ENCODE results near the gene FBXL12.
"Not testable (repeated sequence)": the region's sequence is repeated elsewhere in the genome, so short reads cannot be mapped to it uniquely, and the experiment has no call there.

Gene FBXL12

GRCh38 chr19:9838324-9838723 is 19.4 kb upstream of the FBXL12 start:
- DNase-seq = no peak

- DNase-seq = no peak
Observed at GRCh38 chr19:9836021-9836420, 17.1 kb upstream of the FBXL12 start.

- DNase-seq = no peak
Observed at GRCh38 chr19:9835507-9835949, 16.6 kb upstream of the FBXL12 start.

- DNase-seq = peak; percentile 99
Observed at GRCh38 chr19:9834726-9835506, 16.0 kb upstream of the FBXL12 start, which contains the start of gene PIN1. TSS of gene PIN1 (plus strand) at chr19:9835318. CDS start at chr19:9835345, 27 bp downstream.

DNA sequence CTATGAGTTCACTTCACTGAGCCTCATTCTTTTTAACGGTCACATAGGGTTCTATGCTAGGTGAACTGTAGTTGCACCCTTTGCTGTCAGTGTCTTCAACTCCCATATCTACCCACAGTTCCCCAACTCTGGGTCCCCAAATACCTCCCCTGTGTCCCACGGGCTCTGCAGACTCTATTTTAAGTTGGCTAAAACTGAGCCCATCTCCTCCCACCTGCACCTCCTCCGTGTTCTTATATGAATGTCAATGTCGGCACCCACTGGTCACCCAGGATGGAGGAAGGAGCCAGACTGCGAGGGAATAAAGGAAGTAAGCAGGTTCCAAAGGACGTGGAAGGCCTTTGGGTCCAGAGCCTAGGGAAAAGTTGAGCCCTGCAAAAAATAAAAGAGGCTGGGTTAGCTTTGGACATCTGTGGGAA is 15.4 kb upstream of the FBXL12 start:
- DNase-seq = no peak

DNA sequence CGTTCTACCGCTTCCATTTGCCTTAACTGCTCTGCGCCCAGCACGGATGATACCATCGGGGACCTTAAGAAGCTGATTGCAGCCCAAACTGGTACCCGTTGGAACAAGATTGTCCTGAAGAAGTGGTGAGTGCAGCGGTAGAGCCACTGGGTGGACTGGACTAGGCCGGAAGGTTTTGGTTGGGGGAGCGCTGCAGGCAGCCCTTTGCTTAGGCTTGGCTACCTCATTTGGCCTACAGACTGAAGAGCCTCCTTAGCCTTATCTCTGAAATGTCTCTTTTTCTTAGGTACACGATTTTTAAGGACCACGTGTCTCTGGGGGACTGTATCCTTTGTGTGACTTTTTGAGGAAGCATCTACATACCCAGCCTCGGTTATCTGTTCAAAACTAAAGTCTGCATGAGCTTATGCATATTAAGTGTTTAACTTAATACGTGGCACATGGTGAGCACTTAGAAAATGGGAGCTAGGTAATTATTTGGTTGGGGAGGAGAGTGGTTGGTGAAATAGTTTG is 9.7 kb upstream of the FBXL12 start:
- no peak for DNase-seq

DNA sequence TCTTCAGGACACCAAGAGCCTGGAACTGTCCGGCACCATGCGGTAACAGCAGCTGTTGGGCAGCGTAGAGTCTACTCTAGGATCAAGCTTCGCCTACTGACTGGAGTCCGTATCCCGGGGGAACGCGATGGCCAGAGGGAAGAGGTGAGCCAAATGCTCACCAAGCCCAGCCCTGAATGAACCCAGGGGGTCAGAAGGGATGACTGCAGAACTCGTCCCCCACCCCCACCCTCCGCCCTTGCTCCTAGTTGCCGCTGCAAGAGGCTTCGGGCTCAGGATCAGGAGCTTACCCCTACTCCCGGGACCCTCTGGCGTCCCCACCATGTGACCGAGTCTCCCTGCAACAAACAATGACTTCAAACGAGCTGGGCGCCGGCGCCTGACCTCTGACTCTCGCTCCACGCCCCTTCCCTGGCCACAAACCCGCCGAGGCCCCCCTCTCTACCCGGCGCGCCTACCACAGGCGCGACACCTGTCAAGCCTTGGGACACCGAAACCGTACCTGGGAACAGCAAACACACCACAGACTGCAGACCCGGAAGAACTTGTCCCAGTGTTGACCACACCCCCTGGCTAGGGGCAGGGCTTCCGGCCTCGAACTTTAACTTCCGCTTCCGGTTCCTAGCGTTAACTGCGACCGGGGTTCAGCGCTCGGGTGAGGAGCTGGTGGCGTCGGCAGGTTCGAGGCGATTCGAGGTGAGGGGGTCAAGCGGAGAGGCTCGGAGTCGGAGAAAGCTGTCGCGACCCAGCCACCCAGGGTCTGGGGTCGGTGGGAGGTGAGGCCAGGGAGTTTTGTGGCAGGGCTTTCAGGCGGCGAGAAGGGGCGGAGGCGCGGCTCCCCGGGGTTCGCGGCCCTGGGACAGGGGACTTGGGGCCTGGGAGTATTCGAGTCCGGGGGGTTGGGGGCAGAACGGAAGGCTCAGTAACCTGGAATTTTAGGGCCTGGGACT is 8.7 kb upstream of the FBXL12 start, which contains the start of gene UBL5:
Gene UBL5 (plus strand): TSS at position 630 of the 950 bp plus-strand sequence. CDS start 420 bp downstream, outside the sequence.
- DNase-seq = peak; percentile 94

- no peak for DNase-seq
Observed at GRCh38 chr19:9823816-9824215, 4.9 kb upstream of the FBXL12 start.

- DNase-seq = not testable (repeated sequence)
Observed at GRCh38 chr19:9820034-9820433, 1.2 kb upstream of the FBXL12 start.

DNA sequence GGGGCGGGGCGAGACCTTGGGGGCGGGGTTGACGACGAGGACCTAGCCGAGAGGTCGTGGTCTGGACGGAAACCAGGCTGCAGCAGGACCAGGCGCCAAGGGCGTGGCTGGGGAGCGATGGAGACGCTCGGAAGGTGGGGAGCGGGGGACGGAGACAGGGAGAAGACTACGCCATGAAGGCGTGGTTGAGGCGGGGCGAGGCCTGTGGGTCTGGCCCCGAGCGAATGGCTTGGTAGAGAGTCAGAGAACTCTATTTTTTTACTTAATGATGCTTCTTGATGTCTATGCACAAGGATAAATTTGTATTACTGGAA is 674 bp upstream of the FBXL12 start:
- DNase-seq = no peak

DNA sequence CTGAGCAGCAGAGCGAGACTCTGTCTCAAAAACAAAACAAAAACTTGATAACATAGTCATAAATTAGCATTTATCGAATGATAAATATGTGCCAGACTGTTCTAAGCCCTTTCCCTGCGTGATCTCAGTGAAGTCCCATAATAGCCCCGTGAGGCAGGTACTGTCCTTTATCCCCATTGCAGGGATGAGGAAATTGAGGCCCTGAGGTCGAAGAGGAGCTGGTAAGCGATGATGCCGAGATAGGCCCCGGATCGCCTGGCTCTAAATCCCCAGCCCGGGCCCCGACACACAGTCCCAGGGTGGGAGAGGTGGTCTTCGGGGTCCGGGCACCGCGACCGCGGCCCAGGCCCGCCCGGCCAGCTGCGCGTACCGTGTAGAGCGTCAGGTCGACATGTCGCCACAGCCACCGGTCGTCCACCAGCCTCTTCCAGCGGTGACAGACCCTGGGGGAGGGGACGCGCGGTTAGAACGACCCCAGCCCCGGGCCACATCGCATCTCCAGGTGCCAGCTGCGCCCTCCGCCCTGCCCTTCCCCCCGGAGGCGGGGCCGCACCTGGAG is 625 bp downstream of the FBXL12 start:
- no peak for DNase-seq

GRCh38 chr19:9811139-9811538 is 7.7 kb downstream of the FBXL12 start:
- no peak for DNase-seq

- no peak for DNase-seq
Observed at GRCh38 chr19:9808855-9809824, 9.7 kb downstream of the FBXL12 start.

DNA sequence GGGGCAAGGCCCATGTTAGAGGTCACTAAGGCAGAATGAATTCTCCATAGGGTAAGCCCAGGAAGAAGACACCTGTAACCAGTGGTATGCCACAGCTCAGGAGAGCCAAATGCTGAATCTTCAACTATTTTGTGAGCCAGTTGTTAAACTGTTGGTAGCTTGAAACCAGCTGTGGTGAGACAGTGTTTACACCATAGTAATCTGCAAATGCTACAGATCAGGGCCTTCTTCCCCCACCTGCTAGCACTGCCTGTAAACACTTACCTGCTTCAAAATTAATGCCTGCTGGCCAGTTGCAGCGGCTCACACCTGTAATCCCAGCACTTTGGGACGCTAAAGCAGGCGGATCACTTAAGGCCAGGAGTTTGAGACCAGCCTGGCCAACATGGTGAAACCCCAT is 12.1 kb downstream of the FBXL12 start:
- no peak for DNase-seq

DNA sequence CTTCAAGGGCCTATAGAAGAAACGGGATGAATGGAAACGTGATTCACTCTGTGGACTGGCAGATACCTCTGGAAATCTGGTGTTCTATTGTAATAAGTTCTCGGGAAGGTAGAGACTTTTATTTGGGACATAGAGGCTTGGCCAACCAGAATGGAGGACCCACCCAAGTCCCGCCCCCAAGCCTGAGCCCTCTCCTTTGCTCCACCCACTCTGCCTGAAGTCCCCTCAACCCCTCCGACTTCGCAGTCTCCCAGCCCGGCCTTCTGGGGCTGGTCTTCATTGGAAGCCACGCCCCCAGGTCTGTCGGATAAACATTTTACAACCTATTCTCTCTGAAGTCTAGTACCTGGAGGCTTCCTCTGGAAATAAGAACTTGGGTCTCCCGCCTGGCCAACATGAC is 16.9 kb downstream of the FBXL12 start:
- no peak for DNase-seq

DNA sequence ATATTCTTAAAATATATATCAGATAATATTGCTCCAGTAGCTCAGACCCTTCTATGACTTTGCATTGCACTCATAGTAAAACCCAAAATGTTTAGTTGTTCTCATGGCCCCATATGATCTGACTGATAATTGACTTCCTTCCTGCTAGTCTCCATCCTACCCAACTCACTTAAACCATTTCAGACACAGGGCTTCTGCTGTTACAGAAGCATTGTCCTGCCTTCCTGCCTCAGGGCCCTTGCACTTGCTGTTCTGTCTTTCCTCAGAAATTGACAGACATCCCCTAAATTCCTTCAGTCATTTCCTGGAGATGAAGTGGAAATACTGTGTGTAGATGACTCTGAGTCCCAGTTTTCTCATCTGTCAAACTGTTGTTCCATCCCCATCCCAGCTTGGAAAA is 19.7 kb downstream of the FBXL12 start:
- no peak for DNase-seq

DNA sequence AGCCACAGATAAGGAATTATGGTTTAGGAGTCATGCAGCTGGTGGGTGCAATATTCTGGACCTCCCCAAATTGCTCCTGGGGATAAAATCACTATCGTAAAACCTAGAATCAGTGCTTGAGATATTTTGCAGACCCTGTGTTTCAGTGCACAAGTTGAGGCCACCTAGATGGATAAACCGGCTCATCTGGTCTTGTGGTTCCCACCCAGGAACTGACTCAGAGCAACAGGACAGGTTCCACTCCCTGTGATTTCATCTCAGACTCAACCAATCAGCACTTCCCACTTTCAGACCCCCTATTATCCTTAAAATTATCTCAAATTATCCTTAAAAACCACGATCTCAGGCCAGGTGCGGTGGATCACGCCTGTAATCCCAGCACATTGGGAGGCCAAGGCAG is 21.0 kb downstream of the FBXL12 start:
- DNase-seq = no peak

- peak; percentile 86 for DNase-seq
Observed at GRCh38 chr19:9796113-9796773, 22.6 kb downstream of the FBXL12 start.

- no peak for DNase-seq
Observed at GRCh38 chr19:9793071-9793591, 25.7 kb downstream of the FBXL12 start.

- DNase-seq = peak; percentile 80
Observed at GRCh38 chr19:9792206-9793070, 26.4 kb downstream of the FBXL12 start.
